Stimulated activated CD8-positive, alpha-beta memory T cell treated with anti-CD3 and anti-CD28 coated beads, Interleukin-12 subunit alpha, Interleukin-12 subunit beta, amount 100 ng/mL, for 24 hours (primary cell): ENCODE measurements around the gene PDE6G.
"Not testable (repeated sequence)": the region's sequence is repeated elsewhere in the genome, so short reads cannot be mapped to it uniquely, and the experiment has no call there.

Experiments
- DNase-seq: peaks from one replicate; pipeline ENCODE4 v3.0.0-alpha.2; 2020; ENCODE audit errors: extremely low read depth

PDE6G gene

DNA sequence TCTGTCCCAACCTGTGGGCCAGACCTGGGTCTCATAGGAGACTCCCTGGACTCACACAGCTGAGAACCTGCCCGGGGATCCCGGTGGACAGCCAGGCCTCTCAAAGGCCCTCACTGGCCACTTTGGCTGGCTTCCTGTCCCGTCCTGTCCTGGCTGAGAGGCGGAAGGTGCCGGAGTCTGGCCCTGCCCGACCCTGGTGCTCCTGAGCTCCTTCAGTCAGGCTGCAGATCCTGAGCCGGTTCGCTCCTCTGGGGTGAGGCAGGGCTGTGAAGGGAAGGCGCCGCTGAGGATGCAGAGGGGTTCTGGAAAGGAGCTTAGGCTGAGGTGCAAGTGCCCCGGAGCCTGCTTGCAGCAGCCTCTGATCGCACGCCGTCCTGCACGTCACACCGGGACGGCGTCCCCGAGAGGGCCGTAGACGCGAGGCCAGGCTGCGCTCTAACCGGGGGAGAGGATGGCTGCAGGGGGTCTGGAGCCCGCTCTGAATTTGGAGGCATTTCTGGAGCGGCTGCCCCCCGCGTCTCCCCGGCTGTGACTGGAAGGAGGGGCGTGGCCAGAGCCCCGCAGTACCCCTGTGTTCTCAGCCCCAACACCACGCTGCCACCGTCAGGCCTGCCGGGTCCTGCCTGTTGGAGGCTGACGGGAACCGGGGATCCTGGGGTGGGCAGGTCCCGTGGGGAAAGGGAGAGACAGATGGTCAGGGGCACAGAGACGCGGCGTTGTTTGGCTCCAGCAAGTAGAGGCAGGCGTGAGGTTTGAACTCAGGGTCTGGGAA, 31.6 kb upstream of the PDE6G start:
- DNase-seq: no peak

GRCh38 chr17:81686614-81687013, 30.3 kb upstream of the PDE6G start:
- no peak for DNase-seq

GRCh38 chr17:81685108-81685507, 28.8 kb upstream of the PDE6G start:
- DNase-seq: no peak

- DNase-seq: no peak
Measured at GRCh38 chr17:81684442-81684911, 28.1 kb upstream of the PDE6G start.

- peak; percentile 89 for DNase-seq
Measured at GRCh38 chr17:81683584-81684441, 27.5 kb upstream of the PDE6G start, which contains the start of the genes ARL16 and HGS. TSS of gene ARL16 (minus strand) at chr17:81683797. CDS start at chr17:81683753, 44 bp downstream. TSS of gene HGS (plus strand) at chr17:81684011. CDS start at chr17:81684067, 56 bp downstream.

DNA sequence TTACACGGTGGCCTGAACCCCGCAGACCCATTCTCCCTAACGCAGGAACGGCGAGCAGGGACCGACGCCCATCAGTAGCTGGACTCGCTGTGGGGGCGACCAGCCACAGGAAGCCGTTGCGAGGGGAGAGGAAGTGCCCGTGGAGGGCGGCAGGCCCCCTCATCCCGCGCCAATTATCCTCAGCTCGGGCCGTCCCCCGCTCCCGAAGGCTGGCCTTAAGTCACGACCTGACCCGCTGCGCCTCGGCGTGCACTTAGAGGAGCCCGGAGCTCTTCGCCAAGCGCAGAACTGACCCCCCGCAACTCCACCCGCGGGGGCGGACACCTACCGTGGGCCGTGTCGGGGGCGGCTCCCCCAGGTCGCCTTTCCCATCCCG, 26.9 kb upstream of the PDE6G start:
- DNase-seq: no peak

- no peak for DNase-seq
Measured at GRCh38 chr17:81682565-81683207, 26.3 kb upstream of the PDE6G start.

DNA sequence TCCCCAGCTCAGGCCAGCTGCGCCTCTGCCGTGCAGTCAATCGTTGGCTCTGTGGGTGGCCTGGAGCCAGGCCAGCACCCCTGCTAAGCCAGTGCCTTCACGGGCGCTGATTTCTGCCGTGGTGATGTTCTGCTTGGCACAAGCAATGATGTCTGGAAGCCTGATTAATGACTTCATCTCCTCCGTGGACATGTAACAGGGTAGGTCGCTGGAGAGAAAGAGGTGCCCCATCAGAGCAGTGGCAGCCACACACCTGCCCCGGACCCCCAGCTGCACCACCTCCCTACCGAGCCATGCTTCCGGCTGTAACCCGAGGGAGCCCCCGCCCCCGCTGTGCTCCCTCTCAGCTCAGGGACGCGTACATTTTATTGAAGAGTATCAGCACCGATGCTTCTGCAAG, 25.3 kb upstream of the PDE6G start:
- DNase-seq: no peak

- DNase-seq: no peak
Measured at GRCh38 chr17:81680150-81680549, 23.8 kb upstream of the PDE6G start.

- DNase-seq: no peak
Measured at GRCh38 chr17:81676906-81677305, 20.6 kb upstream of the PDE6G start.

DNA sequence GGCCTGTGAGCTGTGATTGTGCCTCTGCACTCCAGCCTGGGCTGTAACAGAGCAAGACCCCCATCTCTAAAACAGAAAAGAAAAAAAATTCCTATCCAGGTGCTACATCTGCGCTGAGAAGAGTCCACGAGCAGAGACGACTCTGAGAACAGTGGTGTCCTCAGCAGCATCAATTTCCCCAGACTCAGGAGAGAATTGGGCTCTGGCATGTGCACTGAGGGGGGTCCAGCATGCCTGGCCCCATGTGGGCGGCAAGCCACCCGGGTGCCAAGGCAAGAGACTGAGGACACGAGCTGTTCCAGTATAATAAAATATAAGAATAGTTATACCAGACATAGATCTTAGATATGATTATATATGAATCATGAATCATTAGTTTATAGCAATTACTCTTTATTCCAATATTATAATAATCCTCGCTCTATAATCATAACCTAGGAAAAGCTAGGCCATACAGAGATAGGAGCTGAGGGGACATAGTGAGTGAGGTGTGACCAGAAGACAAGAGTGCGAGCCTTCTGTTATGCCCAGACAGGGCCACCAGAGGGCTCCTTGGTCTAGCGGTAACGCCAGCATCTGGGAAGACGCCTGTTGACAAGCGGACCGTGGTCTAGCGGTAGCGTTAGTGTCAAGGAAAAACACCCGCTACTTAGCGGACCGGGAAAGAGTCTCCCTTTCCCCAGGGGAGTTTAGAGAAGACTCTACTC, 19.3 kb upstream of the PDE6G start:
- not testable (repeated sequence) for DNase-seq

GRCh38 chr17:81673561-81674258, 17.4 kb upstream of the PDE6G start:
- no peak for DNase-seq

- DNase-seq: no peak
Measured at GRCh38 chr17:81672954-81673353, 16.6 kb upstream of the PDE6G start.

DNA sequence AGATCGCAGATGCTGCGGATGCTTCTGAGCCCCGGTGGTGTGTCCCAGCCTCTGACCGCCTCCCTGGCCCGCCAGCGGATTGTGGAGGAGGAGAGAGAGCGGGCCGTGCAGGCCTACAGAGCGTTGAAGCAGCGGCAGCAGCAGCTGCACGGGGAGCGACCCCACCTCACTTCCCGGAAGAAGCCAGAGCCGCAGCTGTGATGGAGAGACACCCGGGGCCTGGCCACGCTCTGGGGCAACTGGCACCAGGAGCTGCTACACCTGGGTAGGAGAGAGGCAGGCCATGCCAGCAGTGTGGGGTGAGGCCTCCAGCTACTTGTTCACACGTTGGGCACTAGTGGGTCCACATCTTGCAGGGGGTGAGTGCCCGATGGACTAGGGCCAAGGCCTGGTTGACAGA, 16.2 kb upstream of the PDE6G start:
- no peak for DNase-seq

DNA sequence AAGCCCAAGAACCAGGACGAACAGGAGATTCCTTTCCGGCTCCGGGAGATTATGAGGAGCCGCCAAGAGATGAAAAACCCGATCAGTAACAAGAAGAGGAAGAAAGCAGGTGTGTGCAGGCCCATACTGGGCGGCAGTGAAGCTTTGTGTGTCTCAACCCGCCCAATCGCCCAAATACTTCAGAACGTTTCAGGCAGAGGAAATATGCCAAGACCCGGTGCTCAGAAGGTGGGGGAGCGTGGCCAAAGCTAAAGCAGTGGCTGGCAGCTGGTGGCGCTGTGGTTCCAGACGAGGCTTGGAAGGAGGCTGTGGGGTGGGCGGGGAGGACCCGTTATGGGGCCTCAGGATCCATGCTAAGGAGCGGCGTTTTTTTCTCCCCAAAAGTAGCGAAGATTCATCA, 11.4 kb upstream of the PDE6G start:
- DNase-seq: no peak

- peak; percentile 91 for DNase-seq
Measured at GRCh38 chr17:81666342-81667191, 10.2 kb upstream of the PDE6G start, which contains the start of the genes CCDC137 and OXLD1. TSS of gene CCDC137 (plus strand) at chr17:81666737. CDS start at chr17:81666767, 30 bp downstream. TSS of gene OXLD1 (minus strand) at chr17:81666605. CDS start at chr17:81666577, 28 bp downstream.

- DNase-seq: no peak
Measured at GRCh38 chr17:81666092-81666341, 9.7 kb upstream of the PDE6G start.

DNA sequence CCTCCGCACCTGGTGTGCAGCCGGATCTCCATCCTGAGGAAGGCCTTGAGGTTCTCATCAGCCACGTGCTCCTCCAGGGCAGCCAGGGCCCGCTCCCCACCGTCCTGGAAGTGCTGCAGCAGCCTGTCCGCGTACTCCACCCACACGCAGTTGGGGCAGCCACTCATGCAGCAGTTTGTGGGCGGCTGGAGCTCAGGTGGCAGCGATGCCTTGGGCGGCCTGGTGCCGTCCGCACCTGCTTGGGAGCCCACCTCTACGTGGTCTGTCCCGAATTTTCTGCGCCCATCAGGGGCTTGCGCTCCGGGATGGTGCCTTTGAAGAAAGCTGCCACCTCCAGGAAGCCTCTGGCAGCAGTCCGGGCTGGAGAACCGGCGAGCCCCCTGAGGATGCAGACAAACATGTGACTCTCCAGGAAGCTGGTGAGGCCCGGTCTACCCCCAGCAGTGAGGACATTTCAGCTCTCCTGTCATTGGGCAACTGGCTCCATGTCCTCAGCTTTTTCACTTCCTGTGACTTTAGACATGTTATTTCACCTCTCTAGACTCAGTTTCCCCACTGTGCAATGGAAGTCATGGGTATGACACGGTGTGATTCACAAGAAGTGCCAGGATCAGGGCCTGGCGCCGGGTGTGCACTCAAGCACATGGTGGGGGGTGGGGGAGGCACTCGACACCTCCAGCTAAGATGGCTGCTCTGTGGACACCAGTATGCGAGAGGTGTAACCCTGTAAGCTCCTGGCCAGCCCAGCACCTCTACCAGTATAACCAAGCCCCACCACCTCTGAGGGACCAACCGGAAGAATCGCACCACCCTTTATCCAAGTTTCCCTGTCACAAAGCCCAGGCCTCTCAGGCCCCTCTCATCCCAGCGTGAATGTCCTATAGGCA, 9.1 kb upstream of the PDE6G start:
- DNase-seq: no peak

DNA sequence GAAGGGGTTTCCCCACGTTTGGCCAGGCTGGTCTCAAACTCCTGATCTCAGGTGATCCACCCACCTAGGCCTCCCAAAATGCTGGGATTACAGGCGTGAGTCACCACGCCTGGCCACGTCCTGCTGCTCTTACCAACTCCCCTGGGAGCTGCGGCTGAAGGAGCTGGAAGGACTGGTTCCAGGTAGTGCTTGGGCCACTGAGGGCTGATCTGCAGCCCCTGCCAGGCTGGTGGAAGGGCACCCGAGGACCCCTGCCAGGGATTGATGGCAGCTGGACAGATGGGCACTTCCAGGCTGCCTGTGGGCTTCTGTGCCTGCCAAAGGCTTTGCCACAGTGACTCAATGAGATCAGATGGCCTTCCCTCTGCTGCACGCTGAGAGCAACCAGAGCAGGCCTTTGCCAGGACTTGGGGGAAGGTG, 7.7 kb upstream of the PDE6G start:
- no peak for DNase-seq
